GM15510 (cell line): ENCODE results near the gene NKAIN2.

Experiments used
- POLR2A ChIP-seq: IDR thresholded peaks from 3 replicates; pipeline ENCODE4 v1.6.1; 2011; ENCODE audit warnings: borderline replicate concordance; ENCODE audit not compliant: insufficient read length; ENCODE audit errors: extremely low read depth

NKAIN2 gene

DNA sequence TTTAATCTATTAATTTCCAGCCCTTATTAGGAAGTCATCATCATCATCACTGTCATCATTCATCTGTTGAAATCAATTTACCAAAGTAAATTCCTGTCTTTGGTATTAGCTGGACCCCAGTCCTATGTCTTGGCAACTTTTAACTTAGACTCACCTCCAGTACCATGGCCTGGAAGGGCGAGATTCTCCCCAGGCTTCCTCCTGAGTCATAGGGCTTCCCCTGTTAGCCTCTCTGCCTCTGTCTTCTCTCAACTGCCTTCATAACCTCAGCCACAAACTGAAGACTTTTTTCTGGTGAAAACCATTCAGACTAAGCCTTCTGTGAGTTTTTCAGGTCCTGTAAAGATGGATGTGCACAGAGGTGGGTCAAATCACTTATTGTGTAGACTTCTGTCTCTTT is 95.0 kb downstream of the NKAIN2 start:
- TF ChIP-seq POLR2A = no peak

DNA sequence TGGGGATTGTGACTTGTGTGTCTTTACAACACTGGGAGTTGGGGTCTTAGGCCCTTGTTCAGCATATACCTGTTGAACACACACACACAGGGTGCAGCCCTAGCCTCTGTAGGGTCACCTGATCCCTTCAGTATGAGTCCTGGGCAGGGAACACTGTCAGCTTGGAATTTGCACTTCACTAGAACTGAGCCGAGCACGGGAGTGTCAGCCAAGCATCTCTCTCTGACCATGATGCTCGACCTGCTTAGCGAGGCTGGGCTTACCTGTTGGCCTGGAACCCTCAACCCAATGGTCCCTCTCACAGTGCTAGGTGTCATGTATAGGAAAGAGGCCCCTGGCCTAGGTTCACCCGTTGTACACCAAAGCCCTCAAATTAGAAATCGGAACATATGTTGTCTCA is 96.1 kb downstream of the NKAIN2 start:
- TF ChIP-seq POLR2A = no peak

DNA sequence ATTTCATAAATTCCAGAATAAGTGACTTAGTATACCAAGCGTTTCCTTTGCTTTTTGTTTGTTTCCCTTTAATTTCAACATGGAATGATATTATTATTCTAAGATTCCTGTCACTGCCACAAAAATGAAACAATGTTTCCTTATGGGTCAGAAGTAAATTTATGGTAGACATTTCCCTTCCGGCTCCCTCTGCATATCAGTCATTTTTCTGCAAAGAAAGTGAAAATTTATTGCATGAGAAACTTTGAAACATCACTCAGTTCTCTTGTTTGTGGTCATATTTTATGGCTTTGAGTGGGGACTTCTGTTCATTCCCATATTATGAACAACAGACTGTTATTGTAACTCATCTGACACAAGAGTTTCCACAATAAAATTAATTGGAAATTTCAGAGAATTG is 97.8 kb downstream of the NKAIN2 start:
- no peak for TF ChIP-seq POLR2A

DNA sequence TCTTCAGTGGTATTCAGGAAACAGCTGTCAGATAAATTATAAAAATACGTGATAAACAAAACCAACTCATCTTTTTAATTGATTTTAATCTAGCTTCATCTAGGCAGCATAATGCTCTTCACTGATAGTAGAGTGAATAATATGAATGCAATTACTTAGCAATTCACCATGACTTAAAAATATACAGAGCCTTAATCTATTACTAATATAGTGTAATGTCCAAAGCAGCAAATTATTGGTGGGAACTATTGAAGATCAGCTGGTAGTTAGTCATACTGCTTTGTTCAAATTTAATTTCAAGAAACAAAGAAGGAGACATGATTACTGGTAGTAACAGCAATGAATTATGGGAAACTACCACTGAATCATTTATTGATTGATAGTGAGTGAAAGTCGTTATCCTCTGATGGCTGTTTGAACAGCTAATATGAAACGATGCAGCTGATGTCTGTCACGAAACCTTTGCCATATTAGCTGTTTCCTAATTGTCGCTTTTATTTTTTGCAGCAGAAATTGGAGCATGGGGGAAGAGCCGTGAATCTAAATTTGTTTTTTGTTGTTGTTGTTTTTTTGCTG is 99.2 kb downstream of the NKAIN2 start:
- TF ChIP-seq POLR2A = no peak

DNA sequence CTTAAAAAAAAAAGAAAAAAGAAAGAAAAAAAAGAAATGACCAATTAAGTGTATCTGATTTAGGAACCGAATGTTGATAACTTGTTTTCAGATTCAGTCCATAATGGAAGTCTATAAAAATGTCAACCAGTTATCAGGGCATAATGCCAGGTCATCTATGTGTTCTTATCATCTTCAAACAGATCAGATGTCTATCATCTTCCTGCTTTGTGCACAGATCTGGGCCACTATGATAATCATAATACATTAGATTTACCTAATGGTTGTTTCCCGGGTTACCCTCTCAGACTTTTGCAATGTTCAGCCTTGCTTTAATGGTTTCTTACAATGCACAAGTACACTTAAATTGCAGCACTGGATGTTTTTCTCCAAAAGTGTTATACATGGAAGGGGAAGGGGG is 100.6 kb downstream of the NKAIN2 start:
- TF ChIP-seq POLR2A = no peak

DNA sequence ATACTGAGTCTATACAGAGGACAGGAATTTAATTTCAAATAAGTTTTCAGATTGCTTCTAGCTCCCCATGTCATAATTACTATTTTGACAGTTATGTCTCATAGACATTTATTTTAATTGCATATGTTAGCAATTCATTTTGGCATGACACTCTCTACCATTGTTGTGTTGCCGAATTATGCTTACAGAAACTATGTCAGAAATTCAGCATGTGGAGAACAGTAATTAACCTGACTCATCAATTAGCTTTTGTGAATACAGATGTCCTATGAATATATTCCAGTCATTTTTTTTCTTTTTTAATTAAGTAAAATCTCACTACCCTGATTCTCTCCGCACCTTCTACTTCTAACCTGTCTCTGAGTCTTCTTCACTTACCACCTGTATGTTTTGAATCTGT is 105.1 kb downstream of the NKAIN2 start:
- TF ChIP-seq POLR2A = no peak

DNA sequence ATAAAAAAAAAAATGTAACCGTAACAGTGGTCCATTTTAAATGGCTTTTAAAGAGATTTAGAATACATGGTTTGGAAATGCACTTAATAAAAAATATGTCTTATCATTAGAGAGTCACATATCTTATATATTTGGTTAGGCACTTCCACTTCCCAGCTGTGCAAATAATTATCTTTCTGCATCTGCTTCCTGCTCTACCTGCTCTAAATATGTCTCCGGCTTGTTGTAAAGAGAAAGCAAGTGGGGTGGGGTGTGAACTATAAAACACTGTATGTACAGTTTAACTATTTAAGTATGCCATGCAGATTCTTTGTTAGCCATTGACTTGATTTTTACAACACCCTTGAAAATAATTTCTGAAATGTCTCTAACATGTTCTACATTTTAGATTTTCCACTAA is 106.3 kb downstream of the NKAIN2 start:
- no peak for TF ChIP-seq POLR2A

DNA sequence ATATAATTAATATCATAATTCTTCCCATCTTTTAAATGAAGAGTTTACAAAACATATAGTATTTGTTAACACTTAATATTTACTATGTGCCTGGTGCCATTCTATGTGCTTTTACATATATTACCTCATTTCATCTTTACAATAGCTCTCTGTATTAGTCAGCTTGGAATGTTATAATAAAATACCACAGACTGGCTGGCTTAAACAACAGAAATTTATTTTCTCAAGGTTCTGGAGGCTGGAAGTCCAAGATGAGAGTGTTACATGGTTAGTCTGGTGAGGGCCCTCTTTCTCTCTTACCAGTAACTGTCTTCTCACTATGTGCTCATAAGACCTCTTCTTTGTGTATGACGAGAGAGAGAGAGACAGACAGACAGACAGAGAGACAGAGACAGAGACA is 110.2 kb downstream of the NKAIN2 start:
- no peak for TF ChIP-seq POLR2A

DNA sequence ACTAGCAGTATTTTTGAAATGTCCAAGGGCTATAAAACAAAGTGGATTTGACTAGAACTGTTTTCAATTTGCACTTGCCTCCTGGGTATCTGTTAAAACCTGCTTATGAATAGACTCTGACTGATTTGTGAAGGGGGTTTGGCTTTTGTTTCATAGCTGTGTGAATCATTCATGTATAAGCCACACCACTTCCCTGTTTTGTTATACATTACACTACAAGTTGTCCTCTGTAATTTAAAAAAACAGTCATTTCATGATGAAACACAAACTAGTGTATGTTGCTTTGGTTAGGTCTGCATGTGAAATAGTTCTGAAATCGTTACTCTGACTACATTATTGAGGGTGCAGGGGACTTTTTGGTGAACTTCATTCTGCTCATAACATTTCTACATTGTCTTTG is 121.7 kb downstream of the NKAIN2 start:
- no peak for TF ChIP-seq POLR2A

DNA sequence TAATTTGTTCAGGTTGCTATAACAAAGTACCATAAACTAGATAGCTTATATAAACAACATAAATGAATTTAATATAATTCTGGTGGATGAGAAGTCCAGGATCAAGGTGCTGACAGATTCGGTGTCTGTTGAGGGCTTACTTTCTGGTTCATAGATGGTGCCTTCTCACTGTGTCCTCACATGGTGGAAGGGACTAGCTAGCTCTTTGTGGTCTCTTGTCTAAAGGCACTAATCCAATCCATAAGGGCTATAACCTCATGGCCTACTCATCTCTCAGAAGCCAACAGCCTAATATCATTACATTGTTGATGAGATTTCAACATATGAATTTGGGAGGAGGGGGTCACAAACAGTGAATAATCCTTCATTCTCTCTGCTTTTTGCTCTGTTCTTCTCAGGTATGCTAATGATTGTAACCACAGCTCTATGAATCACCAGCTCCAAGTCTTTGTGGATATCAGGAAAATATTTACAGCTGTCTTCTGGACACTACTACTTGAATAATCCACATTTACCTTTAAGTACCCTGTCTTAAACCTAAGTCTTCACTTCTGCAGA is 122.3 kb downstream of the NKAIN2 start:
- TF ChIP-seq POLR2A = no peak

DNA sequence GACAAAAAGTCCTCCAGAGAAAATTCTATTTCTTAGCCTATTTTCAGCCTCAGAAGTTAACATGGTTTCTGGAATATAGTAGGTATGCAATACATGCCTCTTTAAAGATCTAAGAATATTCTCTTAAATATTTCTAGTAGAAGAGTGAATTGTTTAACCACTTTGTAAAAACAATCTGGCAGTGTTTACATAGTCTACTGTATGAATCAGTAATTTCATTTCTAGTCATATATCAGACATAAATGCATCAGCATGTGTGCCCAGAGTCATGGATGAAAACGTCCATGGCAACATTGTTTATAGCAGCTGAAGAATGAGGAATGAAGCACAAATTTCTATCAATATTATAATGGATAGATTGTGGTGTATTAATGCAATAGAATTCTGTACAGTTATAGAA is 124.9 kb downstream of the NKAIN2 start:
- TF ChIP-seq POLR2A = no peak

DNA sequence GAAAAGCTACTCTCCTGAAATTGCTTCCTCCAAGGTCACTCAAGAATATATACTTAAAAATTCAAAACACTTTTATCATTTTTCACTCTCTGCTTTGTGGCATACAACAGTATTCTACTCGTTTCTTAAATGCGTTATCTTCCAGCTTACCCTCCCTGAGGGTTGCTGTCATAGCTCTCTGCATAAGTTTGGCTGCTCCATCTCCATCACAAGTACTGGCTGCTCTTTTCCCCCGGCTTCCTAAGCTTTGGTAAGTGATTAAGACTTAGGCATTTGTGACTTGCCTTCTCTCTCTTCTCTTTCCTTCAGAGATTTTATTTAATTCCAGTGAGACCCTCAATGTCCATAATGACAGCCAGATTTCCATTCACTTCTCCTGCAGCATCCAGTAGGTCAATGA is 128.3 kb downstream of the NKAIN2 start:
- TF ChIP-seq POLR2A = no peak

DNA sequence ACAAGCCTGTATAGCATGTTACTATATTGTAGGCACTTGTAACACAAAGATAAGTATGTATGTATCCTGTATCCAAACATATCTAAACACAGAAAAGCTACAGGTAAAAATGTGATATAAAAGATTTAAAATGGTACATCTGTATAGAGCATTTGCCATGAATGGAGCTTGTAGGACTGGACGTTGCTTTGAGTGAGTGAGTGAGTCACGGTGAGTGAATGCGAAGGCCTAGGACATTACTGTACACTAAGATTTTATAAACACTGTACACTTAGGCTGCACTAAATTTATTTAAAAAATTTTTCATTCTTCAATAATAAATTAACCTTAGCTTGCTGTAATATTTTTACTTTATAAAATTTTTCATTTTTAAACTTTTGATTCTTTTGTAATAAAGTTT is 136.9 kb downstream of the NKAIN2 start:
- no peak for TF ChIP-seq POLR2A

DNA sequence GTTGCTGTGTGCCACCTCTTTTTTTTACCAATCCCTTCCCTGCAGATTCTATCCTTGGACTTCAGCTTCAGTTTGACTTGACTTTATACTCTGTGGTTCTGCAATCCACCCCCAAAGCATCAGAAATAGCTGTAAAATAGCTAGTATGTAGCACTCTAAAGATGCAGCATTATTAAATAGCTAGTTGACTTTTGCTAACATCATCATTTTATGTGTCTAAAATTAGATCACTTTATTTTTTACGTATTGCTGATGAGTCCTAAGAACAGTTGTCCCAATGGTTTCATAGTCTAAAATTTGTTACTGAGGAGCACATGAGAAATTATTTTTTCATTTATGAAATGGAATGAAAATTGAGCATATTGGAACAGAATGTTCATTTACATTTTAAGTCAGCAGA is 138.2 kb downstream of the NKAIN2 start:
- TF ChIP-seq POLR2A = no peak

DNA sequence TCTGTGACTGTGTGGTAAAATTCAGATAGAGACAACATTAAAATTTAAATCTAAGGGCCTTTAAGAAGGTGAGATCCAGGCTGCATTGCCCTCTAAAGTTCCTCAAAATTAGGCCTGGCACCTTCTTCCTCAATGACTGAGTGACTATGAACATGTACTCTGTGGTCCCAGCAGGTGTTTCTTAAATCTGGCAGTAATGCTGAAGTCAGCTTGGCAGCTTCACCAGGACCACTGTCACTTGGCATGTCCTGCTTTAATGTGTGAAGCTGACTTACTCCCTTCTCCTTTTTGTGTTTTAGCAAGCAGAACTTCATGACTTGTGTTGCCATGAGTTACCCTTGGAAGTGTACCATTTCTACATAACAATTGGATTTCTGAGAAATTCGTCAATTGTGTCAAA is 141.7 kb downstream of the NKAIN2 start:
- TF ChIP-seq POLR2A = no peak

DNA sequence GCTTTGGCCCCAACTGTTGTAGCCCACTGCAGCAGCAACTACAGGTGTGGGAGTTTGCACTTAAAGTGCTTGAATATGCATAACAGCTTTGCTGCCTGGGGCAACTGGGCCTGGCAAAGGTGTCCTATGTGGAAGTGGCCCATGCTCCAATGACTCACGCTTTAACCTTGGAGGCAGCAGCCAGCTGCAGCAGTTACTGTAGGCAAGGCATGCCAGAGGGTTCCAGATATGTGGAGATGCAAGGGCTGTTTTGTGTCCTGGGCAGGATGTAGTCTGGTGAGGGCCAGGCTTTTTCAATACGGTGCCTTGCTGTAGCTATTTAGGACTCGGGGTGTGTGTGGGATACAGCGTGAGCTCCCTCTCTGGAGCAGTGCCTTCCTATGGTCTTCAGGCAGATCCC is 150.3 kb downstream of the NKAIN2 start:
- TF ChIP-seq POLR2A = no peak
